Measurements from ENCODE around the gene CAPN14.
"Not testable (repeated sequence)": the region's sequence is repeated elsewhere in the genome, so short reads cannot be mapped to it uniquely, and the experiment has no call there.

The CAPN14 gene

DNA sequence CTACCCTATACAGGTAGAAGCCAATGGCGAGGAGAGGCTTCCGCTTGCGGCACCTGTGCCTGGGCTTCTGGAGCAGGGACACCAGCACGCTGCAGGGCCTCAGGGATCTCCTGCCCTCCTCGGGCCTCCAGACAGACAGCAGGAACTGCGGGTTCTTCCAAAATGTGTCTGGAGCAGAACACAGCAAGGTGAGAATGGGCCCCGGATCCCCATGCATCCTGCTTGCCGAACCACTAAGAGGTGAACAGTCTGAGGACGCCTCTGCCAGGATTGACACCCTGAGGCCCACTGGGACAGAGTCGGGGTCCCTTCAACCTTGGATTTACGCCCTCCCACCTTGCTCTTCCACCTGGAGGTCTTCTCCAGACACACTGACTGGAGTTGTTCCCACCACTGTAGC, 25.4 kb downstream of the CAPN14 start:
- no peak for DNase-seq

DNA sequence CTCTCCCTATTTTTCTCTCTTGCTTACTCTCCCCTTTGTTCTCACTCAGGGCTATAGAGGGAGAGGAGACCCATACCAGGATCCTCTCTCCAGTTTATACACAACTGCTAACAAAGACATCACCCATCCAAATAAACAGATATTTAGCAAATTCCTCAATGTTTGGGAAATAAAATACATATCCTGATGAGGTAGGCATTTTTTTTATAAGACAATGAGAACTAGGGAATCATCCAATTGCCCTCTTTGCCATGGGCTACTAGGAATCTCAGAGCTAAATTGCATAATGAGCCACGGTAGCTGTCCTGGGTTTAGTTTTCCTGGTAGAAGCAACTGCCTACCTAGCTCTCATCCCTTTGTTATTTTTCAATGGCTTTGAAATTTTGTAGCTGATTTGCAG, 27.1 kb downstream of the CAPN14 start:
- no peak for DNase-seq

DNA sequence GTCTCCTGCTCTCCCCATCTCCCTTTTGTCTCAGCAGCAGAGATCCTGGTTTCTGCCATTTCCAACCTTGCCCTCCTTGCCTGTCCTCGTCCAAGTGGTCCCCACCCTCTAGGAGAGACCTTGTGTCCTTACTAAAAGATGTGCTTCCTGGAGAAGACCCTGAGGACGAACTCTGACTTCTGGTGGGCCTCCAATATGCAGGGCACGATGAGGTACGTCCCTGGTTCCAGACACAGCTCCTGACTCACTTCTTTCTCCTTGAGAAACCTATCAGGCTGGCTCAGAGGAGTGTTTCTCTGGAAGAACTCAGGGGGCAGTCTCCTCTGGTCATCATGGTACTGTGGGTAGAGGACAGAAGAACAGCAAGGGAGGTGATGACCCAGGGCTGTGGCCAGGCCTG, 28.2 kb downstream of the CAPN14 start:
- DNase-seq, result no peak

DNA sequence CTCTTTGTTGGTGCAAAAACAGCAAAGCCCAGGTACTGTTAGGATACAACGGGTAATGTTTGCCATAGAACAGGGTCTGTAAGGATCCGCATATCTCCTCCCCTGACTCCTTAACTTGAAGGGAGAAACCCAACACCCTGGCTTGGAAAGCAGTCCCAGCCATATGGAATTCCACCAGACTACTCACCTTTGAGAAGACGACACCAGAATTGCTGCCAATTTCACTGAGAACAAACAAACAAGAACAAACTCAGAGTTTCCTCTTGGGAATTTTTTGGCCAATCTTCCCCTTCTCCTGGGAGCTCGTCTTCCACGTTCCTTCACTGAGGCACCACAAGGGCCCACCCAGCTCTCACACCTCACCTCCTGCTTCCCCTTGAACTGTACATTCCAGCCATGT, 29.2 kb downstream of the CAPN14 start:
- DNase-seq, result no peak

DNA sequence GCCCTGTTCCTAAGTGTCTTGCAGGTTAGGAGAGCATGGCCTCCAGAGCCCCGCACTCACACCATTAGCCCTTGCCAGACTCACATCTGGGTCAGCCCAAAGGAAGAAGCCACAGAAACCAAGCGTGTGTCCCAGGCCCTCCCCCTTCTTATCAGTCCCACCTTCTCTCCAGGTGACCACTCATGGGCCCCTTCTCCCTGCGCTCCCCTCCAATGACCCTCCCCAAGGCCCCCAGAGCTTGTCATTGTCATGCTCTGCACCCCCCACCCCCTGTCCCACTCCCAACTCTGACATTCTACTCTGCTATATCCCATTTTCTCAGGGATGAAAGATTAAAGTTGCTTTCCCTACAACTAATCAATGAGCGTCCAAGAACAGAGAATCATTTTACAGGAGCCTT, 30.1 kb downstream of the CAPN14 start:
- DNase-seq, result no peak

DNA sequence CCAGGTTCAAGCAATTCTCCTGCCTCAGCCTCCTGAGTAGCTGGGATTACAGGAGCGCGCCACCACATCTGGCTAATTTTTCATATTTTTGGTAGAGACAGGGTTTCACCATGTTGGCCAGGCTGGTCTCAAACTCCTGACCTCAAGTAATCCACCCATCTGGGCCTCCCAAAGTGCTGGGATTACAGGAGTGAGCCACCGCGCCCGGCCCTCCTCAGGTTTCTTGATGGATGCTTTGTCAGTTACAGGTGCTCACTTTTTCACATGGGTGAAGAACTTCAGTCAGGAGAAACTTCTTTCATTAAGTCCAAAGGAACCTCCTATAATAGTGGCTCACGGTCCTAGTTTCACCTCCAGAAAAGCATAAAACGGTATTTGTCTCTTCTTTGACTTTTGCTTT, 33.3 kb downstream of the CAPN14 start:
- not testable (repeated sequence) for DNase-seq

DNA sequence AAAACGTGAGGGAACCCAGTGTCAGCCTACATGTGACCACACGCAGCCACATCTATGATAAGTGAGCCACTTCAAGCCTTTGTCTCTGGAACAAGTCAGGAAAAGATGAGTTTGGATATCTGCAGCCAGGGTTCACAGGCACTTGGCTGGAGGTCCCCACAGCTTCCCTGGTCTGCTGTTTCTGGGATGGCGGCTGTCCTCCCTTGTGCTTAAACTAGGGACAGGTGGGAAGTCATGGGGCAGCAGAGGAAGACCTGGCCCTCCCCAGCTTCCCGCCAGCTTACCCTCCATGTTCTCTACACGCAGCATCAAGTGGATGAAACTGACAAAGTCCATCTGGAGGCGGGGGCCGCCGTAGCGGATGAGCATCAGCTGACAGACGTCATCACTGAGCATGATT, 40.6 kb downstream of the CAPN14 start:
- DNase-seq, result no peak

DNA sequence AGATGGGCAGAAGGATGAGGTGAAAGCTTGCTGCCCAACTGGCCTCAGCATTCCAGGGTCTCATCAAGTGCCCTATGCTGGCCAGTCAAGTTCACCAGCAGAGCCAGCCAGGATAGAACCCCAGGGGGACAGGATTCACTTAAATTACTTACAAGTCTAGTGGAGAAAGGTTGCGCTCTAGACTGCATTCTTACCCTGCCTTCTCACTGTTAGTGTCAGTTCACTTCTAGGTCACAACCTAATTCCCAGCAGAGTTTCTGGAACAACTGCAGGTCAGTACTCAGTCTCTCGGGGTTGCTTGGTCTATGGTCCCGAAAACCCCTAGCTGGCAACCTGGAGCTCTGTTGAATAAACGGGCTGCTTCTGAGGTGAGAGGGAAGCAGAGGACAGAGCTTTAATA, 46.2 kb downstream of the CAPN14 start:
- no peak for DNase-seq

DNA sequence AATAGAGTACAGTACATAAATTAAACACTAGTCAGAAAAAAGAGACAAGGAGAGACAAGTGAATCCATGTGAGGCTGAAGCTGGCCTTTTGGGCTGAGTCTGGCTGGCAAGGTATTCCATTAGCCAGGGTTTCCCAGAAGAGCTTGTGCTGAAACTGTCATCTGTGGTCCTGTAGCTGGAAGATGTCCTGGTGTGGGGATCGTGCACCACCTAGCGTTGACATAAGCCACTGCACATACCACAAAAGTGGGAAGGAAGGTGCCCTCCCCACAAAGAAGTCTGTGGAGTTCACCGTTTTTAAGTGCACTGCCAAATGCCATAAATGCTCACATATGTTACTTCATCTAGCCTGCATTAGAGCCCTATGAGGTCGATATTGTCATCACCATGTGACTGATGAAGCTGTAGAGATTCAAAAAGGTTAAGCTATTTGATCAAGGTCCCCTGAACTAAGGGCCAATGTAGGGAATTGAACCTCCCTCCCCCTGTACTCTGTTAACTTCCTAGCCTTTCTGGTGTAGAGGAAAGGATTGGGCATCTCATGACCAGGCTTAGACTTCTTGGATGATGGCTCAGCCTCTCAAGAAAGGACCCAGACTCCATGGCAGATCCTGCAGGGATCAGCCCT, 47.1 kb downstream of the CAPN14 start:
- DNase-seq, result peak; percentile 76

DNA sequence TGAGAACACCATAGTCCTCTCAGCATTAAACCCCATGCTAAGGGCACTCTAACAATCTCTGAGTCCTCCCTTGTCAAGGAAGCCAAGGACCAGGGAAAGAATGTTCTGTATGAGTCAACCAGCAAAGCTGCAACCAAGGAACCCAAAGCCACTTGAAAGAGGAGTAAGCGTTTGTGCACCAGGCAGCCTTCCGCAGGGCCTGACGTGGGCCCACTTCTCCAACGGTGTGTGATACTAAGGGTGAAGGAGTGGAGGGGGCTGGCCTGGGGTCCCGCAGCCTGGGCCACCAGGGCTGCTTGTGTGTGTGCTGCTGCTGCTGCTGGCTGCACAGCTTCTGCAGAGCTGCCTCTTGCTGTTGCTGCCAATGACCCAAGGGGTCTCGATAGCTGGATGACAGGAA, 49.0 kb downstream of the CAPN14 start:
- DNase-seq, result no peak

DNA sequence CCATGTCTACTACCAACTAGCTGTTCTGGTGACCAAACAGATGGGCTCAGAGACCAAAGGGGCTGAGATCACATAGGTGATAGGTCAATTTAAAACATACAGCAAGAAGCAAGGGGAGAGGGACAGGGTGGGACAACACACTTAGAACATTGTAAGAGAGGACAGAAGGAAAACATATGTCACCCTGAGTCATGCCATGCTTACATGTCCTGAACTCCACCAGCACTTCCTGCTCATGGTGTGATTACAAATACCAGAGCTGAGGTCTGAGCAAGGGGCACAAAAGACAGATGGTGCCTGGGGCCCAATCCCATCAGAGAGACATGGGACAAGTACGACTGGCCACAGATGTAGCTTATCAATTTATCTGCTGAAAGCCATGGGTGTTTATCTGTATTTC, 50.4 kb downstream of the CAPN14 start:
- no peak for DNase-seq

DNA sequence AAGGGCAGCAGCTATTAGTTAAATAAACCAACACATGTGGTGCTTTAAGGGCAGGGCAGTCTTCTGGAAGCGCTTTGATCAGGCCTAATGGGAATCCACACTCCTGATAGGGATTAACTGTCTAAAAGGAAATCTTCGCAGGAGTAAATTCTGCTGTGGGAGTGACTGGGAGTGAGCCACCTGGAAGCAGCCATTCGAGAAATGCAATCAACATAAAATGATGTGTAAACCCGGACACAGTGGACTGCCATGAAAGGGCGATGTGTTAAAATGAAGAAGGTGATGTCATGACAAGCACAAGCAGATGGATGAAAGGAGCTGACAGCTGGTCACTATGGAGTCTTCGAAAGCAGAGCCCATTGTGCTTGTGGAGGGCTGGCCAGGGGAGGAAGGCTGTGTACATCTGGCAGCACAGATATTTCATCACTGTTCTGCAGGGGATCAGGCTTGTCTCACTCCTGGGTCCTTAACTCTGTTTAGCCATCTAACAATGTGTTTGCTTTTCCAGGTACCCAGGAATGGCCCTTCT, 54.2 kb downstream of the CAPN14 start:
- DNase-seq, result no peak

DNA sequence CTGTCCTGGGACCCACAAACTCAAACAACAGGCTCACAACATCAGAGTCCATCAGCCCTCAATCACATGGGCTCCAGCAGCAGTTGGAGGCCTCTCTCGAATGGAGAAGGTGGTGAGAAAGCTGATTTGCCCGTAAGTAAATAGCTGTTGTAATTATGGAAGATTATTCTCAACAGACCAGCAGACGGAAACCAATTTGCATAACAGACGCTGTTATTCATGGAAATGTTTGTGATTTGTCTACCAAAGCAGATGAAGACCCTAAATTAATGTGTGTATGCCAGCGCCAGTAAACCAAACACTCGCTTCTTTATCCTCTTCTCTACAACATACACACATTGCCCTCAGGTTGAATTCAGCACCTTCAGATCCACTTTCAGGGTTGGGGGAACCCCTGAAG, 55.7 kb downstream of the CAPN14 start:
- no peak for DNase-seq

DNA sequence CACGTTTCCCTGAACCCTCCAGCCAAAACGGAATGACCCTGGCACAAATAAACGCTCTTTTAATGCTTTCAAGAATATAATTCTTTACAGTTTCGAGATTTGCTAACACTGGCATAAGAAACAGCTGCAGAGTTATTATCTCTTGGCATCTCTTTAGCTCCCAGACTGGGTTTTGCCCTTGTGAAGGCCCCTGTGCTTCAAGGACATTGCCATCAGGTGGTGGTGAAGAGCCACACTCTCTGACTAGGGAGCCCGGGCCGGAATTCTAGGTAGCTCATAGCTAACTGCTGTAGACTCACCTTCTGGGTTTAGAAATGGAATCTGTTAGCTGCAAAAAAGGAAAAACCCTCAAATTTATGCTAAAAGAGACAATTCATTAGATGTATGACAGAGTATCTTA, 65.8 kb downstream of the CAPN14 start:
- no peak for DNase-seq

DNA sequence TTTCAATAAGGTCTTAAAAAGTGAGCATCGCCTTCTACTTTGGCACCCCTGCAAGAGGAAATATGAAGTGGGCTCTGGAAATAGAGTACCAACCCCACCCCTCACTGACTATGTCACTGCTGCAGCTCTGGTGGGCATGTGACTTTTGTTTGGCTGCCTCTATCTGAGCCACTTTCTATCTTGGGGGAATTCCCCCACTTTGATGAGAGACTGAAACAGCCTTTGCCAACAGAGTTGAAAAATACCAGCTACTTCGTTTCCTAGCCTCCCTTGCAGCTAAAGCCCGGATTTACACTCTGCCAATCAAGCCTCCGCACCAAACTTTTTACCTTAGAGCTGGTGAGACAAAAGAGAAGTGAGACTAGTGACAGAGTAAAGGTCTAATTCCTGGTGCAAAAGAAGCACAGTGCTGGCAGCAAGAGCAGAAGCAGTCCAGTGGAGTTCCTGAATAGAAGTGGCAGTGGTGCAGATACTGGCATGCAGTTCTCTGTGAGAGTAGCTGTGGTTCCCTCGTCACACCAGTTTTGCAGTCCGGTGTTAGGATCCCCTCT, 67.1 kb downstream of the CAPN14 start:
- DNase-seq, result no peak

DNA sequence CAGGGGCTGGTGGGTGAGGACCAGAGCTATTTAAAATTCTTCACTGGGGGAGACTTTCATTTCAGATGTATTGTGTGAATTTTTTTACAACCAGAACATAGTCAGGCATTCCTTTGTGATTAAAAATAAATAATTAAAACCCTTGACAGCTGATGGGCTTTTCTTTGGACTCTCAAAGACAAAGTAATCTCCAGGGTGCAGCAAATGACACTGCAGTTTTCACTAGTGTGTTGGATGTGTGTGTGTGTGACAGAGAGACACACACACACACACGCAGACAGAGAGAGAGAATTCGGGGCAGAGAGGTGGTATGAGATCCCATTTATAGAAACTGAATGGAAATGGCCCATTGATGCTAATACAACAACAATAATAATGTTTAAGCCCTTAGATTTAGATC, 68.8 kb downstream of the CAPN14 start:
- DNase-seq, result no peak

DNA sequence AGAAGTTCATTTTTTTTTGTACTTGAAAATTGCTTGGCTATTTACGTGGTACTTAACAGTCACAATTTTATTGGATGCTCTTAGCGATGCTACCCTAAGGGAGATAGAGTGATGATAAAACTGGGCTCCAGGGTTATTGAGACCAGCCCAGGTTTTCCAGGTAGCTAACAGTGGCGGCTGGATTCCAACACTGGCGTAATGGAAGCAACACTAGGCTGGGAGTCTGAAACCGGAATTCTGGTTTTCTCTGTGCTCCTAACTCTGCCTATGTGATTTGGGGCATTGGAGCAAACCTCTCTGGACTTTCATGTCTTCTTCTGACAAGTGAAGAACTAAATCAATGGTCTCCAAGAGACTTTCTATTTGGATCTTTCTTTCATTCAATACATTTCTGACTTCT, 69.7 kb downstream of the CAPN14 start:
- DNase-seq, result no peak

DNA sequence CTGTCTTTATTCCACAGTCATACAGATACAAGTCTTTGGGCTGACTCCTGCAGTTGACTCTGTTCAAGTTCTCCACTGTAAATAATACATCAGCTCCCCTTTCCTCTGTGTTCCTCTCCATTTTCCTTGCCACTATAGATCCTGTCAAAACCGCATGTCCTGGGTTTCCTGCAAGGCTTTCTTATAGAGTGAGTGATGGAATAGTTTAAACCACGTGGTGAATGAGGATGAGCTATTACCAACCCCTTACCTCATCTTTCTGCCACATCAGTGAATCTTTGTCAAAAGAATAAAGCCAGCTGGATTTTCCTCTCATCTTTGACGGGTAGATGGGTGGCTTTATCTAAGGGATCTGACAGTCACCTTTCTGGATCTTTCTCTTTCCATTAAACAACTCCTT, 75.2 kb downstream of the CAPN14 start:
- no peak for DNase-seq

DNA sequence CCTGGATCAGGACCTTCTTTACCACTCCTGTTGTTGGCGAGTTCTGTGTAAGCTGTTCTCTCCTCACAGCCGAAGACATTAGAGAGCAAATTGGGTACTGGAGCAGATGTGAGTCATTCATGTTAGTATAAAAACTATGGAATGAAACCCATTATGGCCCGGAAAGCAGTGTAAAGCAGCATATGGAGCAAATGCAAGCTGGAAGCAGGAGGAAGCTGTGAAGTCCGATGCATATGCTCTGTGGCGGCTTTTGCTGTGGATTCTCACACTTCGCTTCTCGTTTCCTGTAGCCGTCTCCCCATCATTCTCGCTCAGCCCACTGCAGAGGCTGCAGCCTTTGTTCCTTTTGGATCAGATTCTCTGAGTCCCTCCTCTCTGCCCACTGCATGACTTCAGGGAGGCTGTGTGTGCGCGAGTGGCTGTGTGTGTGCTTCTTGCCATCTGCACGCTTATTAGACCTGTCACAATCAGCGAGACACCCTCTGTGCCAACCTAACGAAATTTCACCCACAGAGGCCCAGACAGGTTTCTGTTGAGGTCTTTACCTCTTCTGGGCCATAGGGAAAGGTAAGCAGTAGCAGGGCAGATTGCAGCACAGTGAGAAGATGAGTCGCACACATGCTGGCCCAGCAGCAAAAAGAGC, 75.8 kb downstream of the CAPN14 start:
- no peak for DNase-seq

DNA sequence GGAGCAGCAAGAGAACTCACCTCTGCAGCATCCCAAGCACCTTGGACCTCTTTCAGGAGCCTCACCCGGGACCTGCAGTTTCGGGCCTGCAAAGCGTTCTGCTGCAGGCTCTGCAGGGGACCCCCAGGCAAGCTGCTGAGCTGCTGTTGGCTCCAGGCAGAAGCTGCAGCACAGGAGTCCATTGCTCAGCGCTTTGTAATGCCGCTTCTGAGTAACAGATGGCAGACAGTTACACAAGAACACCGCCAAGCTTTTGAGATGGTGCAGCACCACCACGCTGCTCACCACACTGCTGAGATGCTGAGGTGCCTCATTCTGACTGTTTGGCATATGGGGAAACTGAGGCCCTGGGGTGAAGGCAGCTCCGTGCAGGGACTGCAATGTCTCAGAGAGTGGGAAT, 77.2 kb downstream of the CAPN14 start:
- DNase-seq, result no peak

DNA sequence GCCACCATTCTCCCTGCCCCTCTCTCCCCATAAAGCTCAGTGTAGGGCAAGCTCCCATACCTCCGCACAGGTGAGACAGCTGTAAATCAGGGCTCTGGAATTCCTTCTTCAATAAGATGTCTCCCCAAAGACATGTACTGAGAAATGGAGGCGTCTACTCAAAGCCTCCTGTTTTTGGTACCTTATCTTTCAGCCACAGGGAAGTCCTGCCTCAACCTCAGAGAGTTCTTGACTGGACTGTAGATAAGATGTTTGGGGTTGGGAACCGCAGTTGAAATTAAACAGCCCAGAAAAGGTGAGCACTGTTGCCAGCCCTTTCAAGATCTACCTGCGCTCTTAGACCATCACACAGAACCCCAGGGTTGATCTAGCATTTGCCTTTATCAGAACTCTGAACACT, 77.6 kb downstream of the CAPN14 start:
- DNase-seq, result no peak

DNA sequence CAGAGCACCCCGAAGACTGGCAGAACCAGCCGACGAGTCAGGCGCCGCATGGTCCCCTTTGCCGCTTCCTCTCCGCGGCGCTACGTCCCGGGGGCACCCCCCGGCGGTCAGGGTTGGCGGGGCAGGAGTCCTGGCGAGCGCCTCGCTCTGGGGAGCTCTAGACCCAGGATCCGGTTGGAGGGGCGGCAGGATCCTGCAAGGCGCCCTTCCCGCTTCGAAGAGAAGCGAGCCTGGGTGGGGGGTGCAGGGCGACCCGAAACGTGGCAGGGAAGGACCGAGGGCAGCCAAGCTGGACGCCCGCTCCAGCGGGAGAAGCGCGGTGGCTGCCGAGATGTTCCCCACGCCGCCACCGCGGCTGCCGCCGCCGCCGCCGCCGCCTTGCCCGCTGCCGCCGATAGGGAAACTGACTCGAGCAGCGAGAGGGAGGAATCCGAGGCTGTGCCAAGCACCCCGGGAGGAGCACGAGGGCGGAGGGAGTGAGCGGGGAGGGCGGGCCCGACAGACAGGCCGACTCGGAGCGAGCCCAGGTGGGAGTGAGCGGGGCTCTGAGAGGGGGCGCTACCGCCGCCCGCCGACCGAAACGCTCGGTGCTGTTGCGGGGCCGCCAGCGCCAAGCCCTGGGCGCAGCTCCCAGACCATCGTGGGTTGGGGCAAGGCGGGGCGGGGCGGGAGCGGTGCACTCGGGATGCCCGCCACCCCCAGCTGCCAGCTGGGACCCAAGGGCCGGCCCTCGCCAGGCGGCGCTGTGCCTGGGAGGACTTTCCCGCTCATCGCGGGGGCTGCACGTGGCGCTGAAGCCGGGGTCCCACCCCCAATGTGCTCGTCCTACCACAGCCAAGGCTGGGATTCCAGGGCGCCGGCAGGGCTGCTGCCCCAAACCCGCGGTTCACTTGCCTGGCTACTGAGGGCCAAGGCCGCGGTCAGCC, 79.0 kb downstream of the CAPN14 start, which contains the start of gene GALNT14:
TSS of gene GALNT14 (minus strand) at position 404 of the 926 bp plus-strand sequence. CDS start at position 50, 354 bp downstream.
- peak; percentile 67 for DNase-seq

All from femur (tissue), 1 donor.